DMS 273 treated with DMSO at 0.1 percent for 48 hours (cell line): ENCODE measurements around the gene CNOT3.
"Not testable (repeated sequence)": the region's sequence is repeated elsewhere in the genome, so short reads cannot be mapped to it uniquely, and the experiment has no call there.

Experiments
- DNase-seq: peaks from one replicate; lab custom pipeline; 2025; lab: John Stamatoyannopoulos, UW

The CNOT3 gene

GRCh38 chr19:54191811-54192453 is 54.4 kb downstream of the CNOT3 start:
- no peak for DNase-seq

DNA sequence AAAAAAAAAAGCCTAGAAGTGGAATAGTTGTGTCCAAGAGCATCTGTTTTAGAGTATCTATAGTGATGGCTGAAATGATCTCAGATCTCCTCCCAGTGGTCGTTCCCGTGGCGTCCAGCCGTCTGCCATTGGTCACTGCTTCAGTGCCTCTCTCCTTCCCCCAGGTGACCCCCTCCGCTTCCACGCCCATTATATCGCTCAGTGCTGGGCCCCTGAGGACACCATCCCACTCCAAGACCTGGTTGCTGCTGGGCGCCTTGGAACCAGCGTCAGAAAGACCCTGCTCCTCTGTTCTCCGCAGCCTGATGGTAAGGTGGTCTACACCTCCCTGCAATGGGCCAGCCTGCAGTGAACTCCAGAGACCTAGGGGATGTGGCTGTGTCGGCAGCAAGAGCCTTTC is 55.4 kb downstream of the CNOT3 start:
- DNase-seq: no peak

- DNase-seq: not testable (repeated sequence)
Measured at GRCh38 chr19:54194463-54194862, 56.9 kb downstream of the CNOT3 start.

- DNase-seq: no peak
Measured at GRCh38 chr19:54196536-54196935, 59.0 kb downstream of the CNOT3 start.

GRCh38 chr19:54197121-54197520 is 59.6 kb downstream of the CNOT3 start:
- DNase-seq: no peak

GRCh38 chr19:54199401-54199800 is 61.8 kb downstream of the CNOT3 start:
- no peak for DNase-seq

DNA sequence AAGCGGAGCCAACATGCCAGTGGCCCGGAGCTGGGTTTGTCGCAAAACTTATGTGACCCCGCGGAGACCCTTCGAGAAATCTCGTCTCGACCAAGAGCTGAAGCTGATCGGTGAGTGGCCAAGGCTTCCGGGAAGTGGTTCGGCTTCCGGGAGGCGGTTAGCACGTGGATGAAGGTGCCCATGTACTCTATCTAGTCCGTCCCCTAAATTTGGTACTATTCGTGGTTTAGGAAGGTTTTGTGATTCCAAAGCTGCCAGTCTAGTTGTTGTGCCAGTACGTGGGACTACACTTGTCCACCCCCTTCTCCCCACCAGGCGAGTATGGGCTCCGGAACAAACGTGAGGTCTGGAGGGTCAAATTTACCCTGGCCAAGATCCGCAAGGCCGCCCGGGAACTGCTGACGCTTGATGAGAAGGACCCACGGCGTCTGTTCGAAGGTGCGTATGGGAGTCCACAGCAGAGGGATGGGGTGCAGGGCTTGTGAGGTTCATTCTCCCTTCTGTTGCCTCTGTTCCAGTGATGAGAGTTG is 63.7 kb downstream of the CNOT3 start:
- no peak for DNase-seq

DNA sequence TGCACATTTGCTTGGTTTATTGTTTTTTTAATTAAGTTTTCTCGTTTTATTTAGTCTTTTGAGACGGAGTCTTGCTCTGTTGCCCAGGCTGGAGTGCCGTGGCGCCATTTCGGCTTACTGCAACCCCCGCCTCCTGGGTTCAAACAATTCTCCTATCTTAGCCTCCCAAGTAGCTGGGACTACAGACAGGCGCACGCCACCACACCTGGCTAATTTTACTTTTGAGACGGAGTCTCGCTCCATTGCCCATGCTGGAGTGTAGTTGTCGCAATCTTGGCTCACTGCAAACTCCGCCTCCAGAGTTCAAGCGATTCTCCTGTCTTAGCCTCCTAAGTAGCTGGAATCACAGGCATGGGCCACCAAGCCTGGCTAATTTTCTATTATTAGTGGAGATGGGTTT is 64.4 kb downstream of the CNOT3 start:
- no peak for DNase-seq

GRCh38 chr19:54203151-54203611 is 65.6 kb downstream of the CNOT3 start:
- no peak for DNase-seq

GRCh38 chr19:54204767-54205468 is 67.4 kb downstream of the CNOT3 start:
- DNase-seq: no peak
